Suprapubic skin (tissue), 4 donors: ENCODE measurements around the gene C14orf119. TPM values are rescaled to one million over a fixed set of nuclear protein-coding genes. Genes with fewer than 3 reads are reported as not detected.

ENCODE experiments used
- DNase-seq, 2 donors: peaks; one replicate each; pipeline ENCODE4 v3.0.0-alpha.2; 2019; ENCODE audit warnings: low spot score in 2 of 2
- H3K27ac ChIP-seq: fragments of 200-600 bp; sonication (generic); one replicate; pipeline ENCODE4 v1.5.1; 2019
- H3K27me3 ChIP-seq: fragments of 200-600 bp; sonication (generic); one replicate; pipeline ENCODE4 v1.5.1; 2019
- H3K36me3 ChIP-seq: fragments of 200-600 bp; sonication (generic); one replicate; pipeline ENCODE4 v1.5.1; 2019
- H3K4me1 ChIP-seq: fragments of 200-600 bp; sonication (generic); one replicate; pipeline ENCODE4 v1.5.1; 2019
- H3K4me3 ChIP-seq: fragments of 200-600 bp; sonication (generic); one replicate; pipeline ENCODE4 v1.5.1; 2019; ENCODE audit warnings: mild to moderate bottlenecking
- H3K9me3 ChIP-seq: fragments of 200-600 bp; sonication (generic); one replicate; pipeline ENCODE4 v1.5.1; 2019
- CTCF ChIP-seq, 2 donors: fragments of 200-600 bp in 1 of 2; fragments of 450-650 bp in 1 of 2; sonication (generic) in 1 of 2; IDR thresholded peaks; one replicate each; pipeline ENCODE4 v1.5.1; 2016 to 2019; ENCODE audit warnings: antibody characterized with exemption in 2 of 2, mild to moderate bottlenecking in 1 of 2, moderate library complexity in 1 of 2
- EP300 ChIP-seq: sonication (generic); formaldehyde crosslinking; IDR thresholded peaks from one replicate; pipeline ENCODE4 v1.6.1; 2017; ENCODE audit warnings: antibody characterized with exemption
- POLR2A ChIP-seq, 2 donors: fragments of 450-650 bp; IDR thresholded peaks; one replicate each; pipeline ENCODE4 v1.6.1; 2017; ENCODE audit warnings: antibody characterized with exemption in 2 of 2, mild to moderate bottlenecking in 2 of 2, moderate library complexity in 2 of 2
- POLR2AphosphoS5 ChIP-seq, 3 donors: sonication (generic); formaldehyde crosslinking; IDR thresholded peaks; one replicate each; pipeline ENCODE4 v1.6.1; 2017; ENCODE audit warnings: antibody characterized with exemption in 3 of 3
- WGBS: methylation state at CpG from one replicate; pipeline ENCODE4 v1.1.5; 2018; 5-methylcytosine and 5-hydroxymethylcytosine counted together
- total RNA-seq, 4 donors: library from RNA; depleted of rRNA; stranded (reverse); fragments of >200 nt; gene quantifications; one replicate each; pipeline ENCODE4 v1.1.0, GENCODE V29; 2016

Gene C14orf119
- total RNA-seq, 4 donors from 2014 or later: 10.1 to 22.7 (median 18.6) TPM

GRCh38 chr14:23118506-23119362 lies 23.4 kb downstream of the C14orf119 start, which contains the start of gene CEBPE:
Gene CEBPE, minus strand, starts transcription at chr14:23119255. Its CDS starts 164 bp downstream, at chr14:23119091.
- no peaks in the 10 kb centered on the region for H3K36me3 ChIP-seq
- H3K4me3 ChIP-seq: no peak within 1 kb of the TSS
- H3K4me1 ChIP-seq: peaks cover 18% of the 10 kb centered on the region
- H3K27me3 ChIP-seq: no peaks in the 10 kb centered on the region
- H3K9me3 ChIP-seq: no peaks in the 10 kb centered on the region
- WGBS: 75% methylated on average over 19 of the region's 32 CpGs
- no peak for DNase-seq
- TF ChIP-seq POLR2AphosphoS5 (IDR thresholded peaks at IDR 0.05) (no peak), CTCF (IDR thresholded peaks at IDR 0.05) (no peak), EP300 (no peak), POLR2A (IDR thresholded peaks at IDR 0.05) (no peak)
- no peak within 1 kb of the TSS for H3K27ac ChIP-seq

DNA sequence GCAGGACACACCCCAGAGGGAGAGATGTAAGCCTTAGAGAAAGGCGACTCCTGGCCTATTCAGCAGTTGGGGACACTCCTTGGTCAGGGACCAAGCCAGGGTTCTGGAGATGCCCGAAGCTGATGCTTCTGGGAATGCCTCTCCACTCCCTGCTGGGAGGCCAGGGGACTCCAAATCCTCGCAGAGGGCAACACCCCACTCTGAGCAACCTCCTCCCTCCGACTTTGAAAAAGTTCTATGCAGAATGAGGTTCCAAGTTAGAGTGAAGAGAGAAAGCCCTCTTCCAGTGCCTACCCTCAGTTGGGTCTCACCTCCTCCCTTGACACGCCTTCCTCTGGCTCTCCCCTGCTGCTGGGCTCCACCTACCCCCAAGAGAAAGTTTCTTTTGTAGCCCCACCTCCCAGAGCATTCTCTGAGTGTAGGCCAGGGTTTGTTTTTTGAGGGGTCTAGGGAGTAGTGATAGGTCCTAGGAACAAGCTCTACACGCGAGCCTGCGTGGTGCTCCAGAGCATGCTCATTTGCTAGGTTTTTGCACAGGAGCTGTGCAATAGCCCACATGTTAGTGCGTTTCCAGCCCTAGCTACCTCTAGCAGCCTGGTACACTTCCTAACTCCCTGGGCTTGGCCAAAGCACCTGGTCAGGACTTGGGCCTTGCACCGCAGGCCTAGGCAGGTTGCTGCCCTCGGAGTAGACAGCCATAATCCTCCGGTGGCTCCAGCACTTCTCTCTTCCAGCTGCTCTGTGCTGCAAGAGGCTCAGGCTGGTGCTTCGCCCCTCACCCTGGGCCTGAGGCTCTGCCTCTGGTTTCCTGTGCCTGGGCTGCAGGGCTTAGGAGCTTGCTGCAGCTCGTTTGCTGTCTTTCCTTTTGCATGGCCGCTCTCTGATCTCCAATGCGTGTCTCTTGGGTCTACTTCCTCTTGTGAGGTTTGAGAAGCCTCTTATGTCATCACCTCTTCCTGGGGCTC lies 24.3 kb downstream of the C14orf119 start:
- H3K27ac ChIP-seq: no peak overlapping the region

GRCh38 chr14:23120541-23121251 lies 25.4 kb downstream of the C14orf119 start:
- H3K4me3 ChIP-seq: no peak overlapping the region
- no peaks in the 10 kb centered on the region for H3K36me3 ChIP-seq
- no peak overlapping the region for H3K27ac ChIP-seq
- H3K9me3 ChIP-seq: no peaks in the 10 kb centered on the region
- no peaks in the 10 kb centered on the region for H3K27me3 ChIP-seq
- 27% methylated on average over 6 of the region's 9 CpGs for WGBS
- H3K4me1 ChIP-seq: peaks cover 34% of the 10 kb centered on the region
- no peak for TF ChIP-seq POLR2A (IDR thresholded peaks at IDR 0.05)
- TF ChIP-seq CTCF (IDR thresholded peaks at IDR 0.05): peak; percentile 99 to 100
- peak in 2 of 3 donors; percentile 49 to 66 for TF ChIP-seq POLR2AphosphoS5 (IDR thresholded peaks at IDR 0.05)
- DNase-seq: peak; percentile 94 to 96

More for the DNA sequence above, 24.3 kb downstream of the C14orf119 start:
- 73% methylated on average over 12 of the region's 16 CpGs for WGBS
- Histone ChIP-seq H3K4me1 (peaks cover 27% of the 10 kb centered on the region), H3K27me3 (no peaks in the 10 kb centered on the region), H3K4me3 (no peak overlapping the region), H3K9me3 (no peaks in the 10 kb centered on the region), H3K36me3 (no peaks in the 10 kb centered on the region)
- DNase-seq: no peak
- TF ChIP-seq CTCF (IDR thresholded peaks at IDR 0.05): no peak

DNA sequence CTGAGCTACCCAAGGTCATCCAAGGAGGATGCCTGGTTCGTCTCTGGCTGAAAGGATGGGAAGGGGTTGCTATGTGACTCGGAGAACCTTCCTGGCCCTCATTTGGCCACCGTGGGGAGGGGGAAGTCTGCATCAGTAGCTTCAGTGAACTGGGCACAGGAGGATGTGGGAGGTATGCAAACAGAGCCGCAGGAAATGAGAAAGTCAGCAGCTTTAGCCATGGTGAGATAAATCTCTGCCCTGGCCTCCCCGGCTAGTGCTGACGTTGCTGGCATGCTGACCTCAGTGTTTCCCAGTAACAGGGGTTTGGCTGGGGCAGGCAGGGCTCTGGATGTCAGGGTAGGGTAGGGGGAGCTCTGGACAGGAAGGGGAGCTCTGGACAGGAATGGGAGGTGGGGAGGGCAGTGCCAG lies 26.1 kb downstream of the C14orf119 start:
- TF ChIP-seq POLR2A (IDR thresholded peaks at IDR 0.05): no peak
- no peak for TF ChIP-seq EP300
- TF ChIP-seq POLR2AphosphoS5 (IDR thresholded peaks at IDR 0.05): no peak
- H3K9me3 ChIP-seq: no peaks in the 10 kb centered on the region
- H3K4me1 ChIP-seq: peaks cover 41% of the 10 kb centered on the region
- no peaks in the 10 kb centered on the region for H3K27me3 ChIP-seq
- no peak overlapping the region for H3K4me3 ChIP-seq
- 40% methylated on average over 6 of the region's 6 CpGs for WGBS
- H3K36me3 ChIP-seq: no peaks in the 10 kb centered on the region
- DNase-seq: peak in 1 of 2 donors; percentile 75
- no peak overlapping the region for H3K27ac ChIP-seq

DNA sequence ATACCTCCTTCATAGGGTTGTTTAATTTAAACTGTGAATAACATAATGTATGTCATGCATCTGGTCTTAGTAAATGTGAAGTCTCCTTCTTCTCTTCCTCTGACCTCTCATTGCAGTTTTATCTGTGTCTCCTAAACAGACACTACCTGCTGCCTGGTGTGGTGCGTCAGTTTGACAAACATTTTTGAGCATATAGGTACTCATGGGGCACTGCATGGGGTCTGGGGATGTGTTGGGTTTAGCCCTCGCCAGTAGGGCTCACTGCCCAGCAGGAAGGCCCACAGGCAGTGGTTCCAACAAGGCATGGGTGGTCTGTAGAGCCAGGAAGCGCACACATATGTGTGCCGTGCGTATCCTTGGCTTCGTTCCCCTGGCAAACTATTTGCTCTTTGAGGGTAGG lies 26.8 kb downstream of the C14orf119 start:
- Histone ChIP-seq H3K36me3 (peaks cover 4% of the 10 kb centered on the region), H3K4me1 (peaks cover 45% of the 10 kb centered on the region), H3K27me3 (no peaks in the 10 kb centered on the region), H3K9me3 (no peaks in the 10 kb centered on the region), H3K4me3 (no peak overlapping the region), H3K27ac (no peak overlapping the region)
- no peak for DNase-seq
- WGBS: 98% methylated on average over 5 of the region's 6 CpGs
- TF ChIP-seq POLR2A (IDR thresholded peaks at IDR 0.05) (no peak), EP300 (no peak), CTCF (IDR thresholded peaks at IDR 0.05) (no peak), POLR2AphosphoS5 (IDR thresholded peaks at IDR 0.05) (no peak)
